Trophoblast cell (in vitro differentiated cells and primary cell): Measurements from ENCODE around the gene MAP2K4.

Experiments
- DNase-seq, 2 donors: peaks; one replicate each; pipeline ENCODE4 v3.0.0-alpha.2; 2016
- H2AFZ ChIP-seq: 2 replicates; pipeline ENCODE4 v1.6.1; 2013; ENCODE audit warnings: low read length, moderate library complexity, mild to moderate bottlenecking; ENCODE audit not compliant: insufficient read depth, poor library complexity
- H2AK5ac ChIP-seq: 2 replicates; pipeline ENCODE4 v1.6.1; 2013; ENCODE audit warnings: mild to moderate bottlenecking, low read length
- H2BK120ac ChIP-seq: 2 replicates; pipeline ENCODE4 v1.6.1; 2013; ENCODE audit warnings: low read length, mild to moderate bottlenecking, moderate library complexity; ENCODE audit not compliant: insufficient read depth, poor library complexity
- H2BK12ac ChIP-seq: 2 replicates; pipeline ENCODE4 v1.6.1; 2013; ENCODE audit warnings: mild to moderate bottlenecking, low read length, moderate library complexity
- H2BK5ac ChIP-seq: 2 replicates; pipeline ENCODE4 v1.6.1; 2013; ENCODE audit warnings: low read length, low read depth, moderate library complexity, mild to moderate bottlenecking; ENCODE audit not compliant: poor library complexity
- H3K14ac ChIP-seq: 2 replicates; pipeline ENCODE4 v1.6.1; 2013; ENCODE audit warnings: mild to moderate bottlenecking, low read length
- H3K18ac ChIP-seq: 2 replicates; pipeline ENCODE4 v1.6.1; 2013; ENCODE audit warnings: mild to moderate bottlenecking, low read length
- H3K23ac ChIP-seq: 2 replicates; pipeline ENCODE4 v1.6.1; 2013; ENCODE audit warnings: low read length
- H3K27ac ChIP-seq: 2 replicates; pipeline ENCODE4 v1.5.1; 2013; ENCODE audit warnings: low read depth, mild to moderate bottlenecking, inconsistent platforms, low read length, moderate library complexity
- H3K27me3 ChIP-seq: 2 replicates; pipeline ENCODE4 v1.6.1; 2013; ENCODE audit warnings: inconsistent platforms, mild to moderate bottlenecking, low read length, moderate library complexity; ENCODE audit not compliant: insufficient read depth
- H3K36me3 ChIP-seq, 2 experiments: 1 replicate in 1 of 2; 2 replicates in 1 of 2; pipeline ENCODE4 v1.6.1; 2013; ENCODE audit warnings: low read length in 2 of 2, mild to moderate bottlenecking in 2 of 2, moderate library complexity in 1 of 2; ENCODE audit not compliant: insufficient read depth in 2 of 2, control insufficient read depth in 1 of 2
- H3K4ac ChIP-seq: 2 replicates; pipeline ENCODE4 v1.6.1; 2013; ENCODE audit warnings: low read depth, mild to moderate bottlenecking, low read length, moderate library complexity
- H3K4me1 ChIP-seq, 2 experiments: 1 replicate in 1 of 2; 2 replicates in 1 of 2; pipeline ENCODE4 v1.6.1; 2013; ENCODE audit warnings: low read length in 2 of 2, mild to moderate bottlenecking in 2 of 2, moderate library complexity in 1 of 2; ENCODE audit not compliant: insufficient read depth in 2 of 2, control insufficient read depth in 1 of 2
- H3K4me2 ChIP-seq: 2 replicates; pipeline ENCODE4 v1.6.1; 2013; ENCODE audit warnings: inconsistent platforms, mild to moderate bottlenecking, low read length, moderate library complexity
- H3K4me3 ChIP-seq: 2 replicates; pipeline ENCODE4 v1.5.1; 2013; ENCODE audit warnings: mild to moderate bottlenecking, low read depth, low read length, inconsistent platforms
- H3K79me1 ChIP-seq: one replicate; pipeline ENCODE4 v1.6.1; 2013; ENCODE audit warnings: low read length
- H3K79me2 ChIP-seq: 2 replicates; pipeline ENCODE4 v1.6.1; 2013; ENCODE audit warnings: low read length, mild to moderate bottlenecking; ENCODE audit not compliant: control insufficient read depth, insufficient read depth, poor library complexity
- H3K9ac ChIP-seq: 2 replicates; pipeline ENCODE4 v1.6.1; 2013; ENCODE audit warnings: mild to moderate bottlenecking, low read length
- H3K9me3 ChIP-seq: 2 replicates; pipeline ENCODE4 v1.6.1; 2013; ENCODE audit warnings: low read depth, mild to moderate bottlenecking, control low read depth, inconsistent platforms, low read length; ENCODE audit not compliant: insufficient read depth
- H4K12ac ChIP-seq: 2 replicates; pipeline ENCODE4 v1.6.1; 2013; ENCODE audit warnings: low read depth, mild to moderate bottlenecking, low read length, moderate library complexity
- H4K8ac ChIP-seq: 2 replicates; pipeline ENCODE4 v1.6.1; 2013; ENCODE audit warnings: low read depth, mild to moderate bottlenecking, low read length, moderate library complexity
- H4K91ac ChIP-seq: one replicate; pipeline ENCODE4 v1.6.1; 2013; ENCODE audit warnings: low read depth, mild to moderate bottlenecking, low read length, moderate library complexity
- WGBS: extraction: QIAGEN DNeasy Blood & Tissue Kit; methylation state at CpG from one replicate; pipeline ENCODE4 v1.1.7; 2013; ENCODE audit warnings: missing lambda C conversion rate; ENCODE audit not compliant: insufficient read length, insufficient coverage; ENCODE audit errors: extremely low coverage; 5-methylcytosine and 5-hydroxymethylcytosine counted together

The MAP2K4 gene

GRCh38 chr17:12043702-12044101 lies 23.0 kb downstream of the MAP2K4 start:
- Histone ChIP-seq H2BK120ac (no peak overlapping the region), H3K36me3 (no peaks in the 10 kb centered on the region), H3K4me1 (no peaks in the 10 kb centered on the region), H3K4me3 (no peak overlapping the region), H3K27ac (no peak overlapping the region), H3K79me1 (no peaks in the 10 kb centered on the region), H2AK5ac (no peak overlapping the region), H3K27me3 (no peaks in the 10 kb centered on the region), H4K8ac (no peak overlapping the region), H2AFZ (no peak overlapping the region), H2BK5ac (no peak overlapping the region), H4K12ac (no peak overlapping the region), H3K4me2 (no peak overlapping the region), H3K79me2 (no peaks in the 10 kb centered on the region), H3K14ac (no peak overlapping the region), H3K9ac (no peak overlapping the region), H3K18ac (no peak overlapping the region), H3K23ac (no peak overlapping the region), H2BK12ac (no peak overlapping the region), H4K91ac (no peak overlapping the region), H3K9me3 (no peaks in the 10 kb centered on the region), H3K4ac (no peak overlapping the region)
- peak in 1 of 2 donors; percentile 4 for DNase-seq
- WGBS = no CpG with 5 or more reads among the region's 6 CpGs

- Histone ChIP-seq H2BK120ac (no peak overlapping the region), H3K4me2 (no peak overlapping the region), H2BK5ac (no peak overlapping the region), H3K4me3 (no peak overlapping the region), H4K91ac (no peak overlapping the region), H3K79me1 (no peaks in the 10 kb centered on the region), H3K14ac (no peak overlapping the region), H3K4me1 (no peaks in the 10 kb centered on the region), H3K79me2 (peaks cover 2% of the 10 kb centered on the region), H3K36me3 (no peaks in the 10 kb centered on the region), H2BK12ac (no peak overlapping the region), H3K4ac (no peak overlapping the region), H3K18ac (no peak overlapping the region), H3K23ac (no peak overlapping the region), H4K12ac (no peak overlapping the region), H3K9me3 (no peaks in the 10 kb centered on the region), H2AFZ (no peak overlapping the region), H3K27ac (no peak overlapping the region), H2AK5ac (no peak overlapping the region), H4K8ac (no peak overlapping the region), H3K27me3 (no peaks in the 10 kb centered on the region), H3K9ac (no peak overlapping the region)
- DNase-seq = peak in 1 of 2 donors; percentile 13
- no CpG with 5 or more reads among the region's 2 CpGs for WGBS
Observed at GRCh38 chr17:12046786-12047185, 26.1 kb downstream of the MAP2K4 start.

DNA sequence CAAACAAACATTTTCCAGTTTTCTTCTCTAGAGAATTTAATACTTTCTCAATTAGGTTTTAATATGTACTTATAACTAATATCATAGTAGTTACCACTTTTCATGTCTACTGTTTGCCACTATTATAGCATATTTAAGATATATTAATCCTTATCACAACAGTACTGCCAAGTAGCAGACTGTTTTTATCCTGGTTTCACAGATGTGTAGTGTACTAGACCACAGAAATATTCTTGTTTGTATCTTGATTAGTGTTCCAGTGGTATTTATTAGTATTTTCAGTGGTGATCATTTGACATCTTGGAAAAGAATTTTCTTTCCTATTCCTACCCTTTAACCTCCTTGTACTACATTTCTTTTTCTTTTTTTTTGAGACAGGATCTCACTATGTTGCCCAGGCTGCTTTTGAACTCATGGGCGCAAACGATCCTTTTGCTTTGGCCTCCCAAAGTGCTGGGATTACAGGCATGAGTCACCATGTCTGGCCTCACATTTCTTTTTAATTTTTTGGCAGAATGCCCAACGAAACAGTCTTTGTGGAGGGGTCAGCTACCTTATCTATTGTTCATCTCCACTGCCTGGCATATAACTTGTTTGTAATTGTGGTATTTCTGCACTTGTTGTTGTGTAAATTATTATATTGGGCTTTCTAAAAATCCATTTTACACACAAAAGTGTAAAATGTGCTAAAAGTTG lies 27.2 kb downstream of the MAP2K4 start:
- Histone ChIP-seq H2AFZ (no peak overlapping the region), H3K14ac (no peak overlapping the region), H3K4me1 (no peaks in the 10 kb centered on the region), H3K27me3 (no peaks in the 10 kb centered on the region), H3K18ac (no peak overlapping the region), H3K23ac (no peak overlapping the region), H3K36me3 (no peaks in the 10 kb centered on the region), H2BK12ac (no peak overlapping the region), H2BK5ac (no peak overlapping the region), H3K27ac (no peak overlapping the region), H3K4me3 (no peak overlapping the region), H3K9me3 (no peaks in the 10 kb centered on the region), H3K79me1 (no peaks in the 10 kb centered on the region), H2BK120ac (no peak overlapping the region), H2AK5ac (no peak overlapping the region), H3K4me2 (no peak overlapping the region), H3K9ac (no peak overlapping the region), H4K91ac (no peak overlapping the region), H4K12ac (no peak overlapping the region), H3K4ac (peak overlapping the region; percentile 36), H3K79me2 (peaks cover 2% of the 10 kb centered on the region), H4K8ac (no peak overlapping the region)
- WGBS = no CpG with 5 or more reads among the region's 3 CpGs
- DNase-seq = no peak

GRCh38 chr17:12048843-12049473 lies 28.3 kb downstream of the MAP2K4 start:
- Histone ChIP-seq H2AFZ (no peak overlapping the region), H3K4me2 (no peak overlapping the region), H3K27ac (no peak overlapping the region), H3K23ac (no peak overlapping the region), H2BK5ac (no peak overlapping the region), H4K8ac (no peak overlapping the region), H3K9ac (no peak overlapping the region), H3K4me1 (no peaks in the 10 kb centered on the region), H3K36me3 (no peaks in the 10 kb centered on the region), H4K12ac (no peak overlapping the region), H3K14ac (no peak overlapping the region), H3K79me1 (no peaks in the 10 kb centered on the region), H3K4me3 (no peak overlapping the region), H4K91ac (no peak overlapping the region), H2AK5ac (no peak overlapping the region), H2BK12ac (no peak overlapping the region), H3K27me3 (no peaks in the 10 kb centered on the region), H3K4ac (no peak overlapping the region), H3K79me2 (peaks cover 2% of the 10 kb centered on the region), H3K9me3 (no peaks in the 10 kb centered on the region), H3K18ac (no peak overlapping the region), H2BK120ac (no peak overlapping the region)
- DNase-seq = no peak
- WGBS = no CpG with 5 or more reads among the region's 7 CpGs
